K562 (cell line): ENCODE data around the gene SH3D21. TPM values are rescaled to one million over a fixed set of nuclear protein-coding genes. Genes with fewer than 3 reads are reported as not detected.
A peak's percentile ranks its signal among the peaks of the same experiment; 100 is the strongest.

ENCODE experiments used
- CBX1 ChIP-seq: sonication (generic); IDR thresholded peaks from 2 replicates; pipeline ENCODE4 v1.6.1; 2016; ENCODE audit warnings: antibody characterized with exemption, low read depth, mild to moderate bottlenecking
- EGR1 ChIP-seq: fragments of 450-650 bp; conservative IDR thresholded peaks from 2 replicates; pipeline ENCODE4 v1.6.1; 2017; ENCODE audit warnings: mild to moderate bottlenecking
- MBD2 ChIP-seq: sonication (generic); IDR thresholded peaks from 2 replicates; pipeline ENCODE4 v1.6.1; 2016; ENCODE audit warnings: low read depth, borderline replicate concordance
- RBM25 ChIP-seq: fragments of 200-400 bp; formaldehyde crosslinking; IDR thresholded peaks from 2 replicates; pipeline ENCODE4 v1.6.1; 2018; ENCODE audit warnings: low read length, low read depth, moderate library complexity; ENCODE audit not compliant: severe bottlenecking
- polyA plus RNA-seq, 8 experiments: library from polyadenylated mRNA; depleted of rRNA in 4 of 8; stranded (reverse) in 5 of 8; unstranded in 3 of 8; fragments of >200 nt; fragmentation: Nextera tagmentation in 2 of 8; fragmentation: Illumina TruSeq in 1 of 8; extraction: Ambion mirVana in 2 of 8; extraction: Trizol in 1 of 8; gene quantifications; 2 replicates each; pipeline versions ENCODE4 v1.2.1 to v1.2.3, GENCODE V29; 2011 to 2014; ENCODE audit warnings: inconsistent platforms in 1 of 8, missing spikeins in 1 of 8
- total RNA-seq, 7 experiments: library from RNA; depleted of rRNA in 6 of 7; stranded (reverse); fragments of >200 nt in 6 of 7; fragmentation: Illumina TruSeq in 2 of 7; extraction: Trizol in 2 of 7; gene quantifications; 2 replicates each; pipeline versions ENCODE4 v1.2.1 to v1.2.3, GENCODE V29; 2011 to 2021; ENCODE audit warnings: low replicate concordance in 1 of 7
- TF ChIP-seq, protein P1 (sequence below), 2 experiments: fragments of 450-650 bp; formaldehyde crosslinking in 1 of 2; IDR thresholded peaks; 2 replicates each; pipeline versions ENCODE4 v1.4.0 to v1.6.1; 2014 to 2020; ENCODE audit warnings: mild to moderate bottlenecking in 2 of 2, borderline replicate concordance in 1 of 2, low read depth in 1 of 2

Gene SH3D21
- total and polyA plus RNA-seq, 9 of the 15 experiments (the other 6 are each of a cell fraction or from before 2014, with no cell fraction given), result 0.01 to 4.7 (median 1.8) TPM

DNA sequence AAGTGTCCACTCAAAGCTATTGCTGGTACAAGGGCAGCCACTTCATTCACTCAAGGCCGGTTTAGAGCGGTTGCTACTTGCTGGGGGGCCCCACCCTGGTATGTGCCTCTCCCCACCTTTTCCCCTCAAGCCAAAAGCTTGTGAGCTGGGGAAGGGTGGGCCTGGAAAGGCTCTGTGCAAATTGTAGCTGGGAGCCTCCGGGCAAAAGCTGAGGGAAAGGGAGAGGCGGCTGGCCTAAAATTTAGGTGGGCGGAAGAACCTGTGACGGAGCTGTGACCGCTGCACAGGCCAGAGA, 306 bp upstream of the SH3D21 start (continued):
- TF ChIP-seq, protein P1, sequence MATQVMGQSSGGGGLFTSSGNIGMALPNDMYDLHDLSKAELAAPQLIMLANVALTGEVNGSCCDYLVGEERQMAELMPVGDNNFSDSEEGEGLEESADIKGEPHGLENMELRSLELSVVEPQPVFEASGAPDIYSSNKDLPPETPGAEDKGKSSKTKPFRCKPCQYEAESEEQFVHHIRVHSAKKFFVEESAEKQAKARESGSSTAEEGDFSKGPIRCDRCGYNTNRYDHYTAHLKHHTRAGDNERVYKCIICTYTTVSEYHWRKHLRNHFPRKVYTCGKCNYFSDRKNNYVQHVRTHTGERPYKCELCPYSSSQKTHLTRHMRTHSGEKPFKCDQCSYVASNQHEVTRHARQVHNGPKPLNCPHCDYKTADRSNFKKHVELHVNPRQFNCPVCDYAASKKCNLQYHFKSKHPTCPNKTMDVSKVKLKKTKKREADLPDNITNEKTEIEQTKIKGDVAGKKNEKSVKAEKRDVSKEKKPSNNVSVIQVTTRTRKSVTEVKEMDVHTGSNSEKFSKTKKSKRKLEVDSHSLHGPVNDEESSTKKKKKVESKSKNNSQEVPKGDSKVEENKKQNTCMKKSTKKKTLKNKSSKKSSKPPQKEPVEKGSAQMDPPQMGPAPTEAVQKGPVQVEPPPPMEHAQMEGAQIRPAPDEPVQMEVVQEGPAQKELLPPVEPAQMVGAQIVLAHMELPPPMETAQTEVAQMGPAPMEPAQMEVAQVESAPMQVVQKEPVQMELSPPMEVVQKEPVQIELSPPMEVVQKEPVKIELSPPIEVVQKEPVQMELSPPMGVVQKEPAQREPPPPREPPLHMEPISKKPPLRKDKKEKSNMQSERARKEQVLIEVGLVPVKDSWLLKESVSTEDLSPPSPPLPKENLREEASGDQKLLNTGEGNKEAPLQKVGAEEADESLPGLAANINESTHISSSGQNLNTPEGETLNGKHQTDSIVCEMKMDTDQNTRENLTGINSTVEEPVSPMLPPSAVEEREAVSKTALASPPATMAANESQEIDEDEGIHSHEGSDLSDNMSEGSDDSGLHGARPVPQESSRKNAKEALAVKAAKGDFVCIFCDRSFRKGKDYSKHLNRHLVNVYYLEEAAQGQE (IDR thresholded peaks at IDR 0.05; ENCODE audit: borderline replicate concordance), result peak; percentile 71
- TF ChIP-seq, protein P1 (CRISPR knock-in tag; IDR thresholded peaks at IDR 0.05; ENCODE audit: low read depth), result no peak
- TF ChIP-seq MBD2, result 0 out of 2 replicates have a peak, but pooled peaks have one; percentile 16
- no peak for TF ChIP-seq RBM25
- TF ChIP-seq CBX1, result 0 out of 2 replicates have a peak, but pooled peaks have one; percentile 44
- TF ChIP-seq EGR1, result 0 out of 2 replicates have a peak, but pooled peaks have one; percentile 57
